Measurements from ENCODE around the gene ARMS2. TPM values are rescaled to one million over a fixed set of nuclear protein-coding genes. Genes with fewer than 3 reads are reported as not detected.

Gene ARMS2
- total RNA-seq, 1 donor from 2014 or later: not detected

DNA sequence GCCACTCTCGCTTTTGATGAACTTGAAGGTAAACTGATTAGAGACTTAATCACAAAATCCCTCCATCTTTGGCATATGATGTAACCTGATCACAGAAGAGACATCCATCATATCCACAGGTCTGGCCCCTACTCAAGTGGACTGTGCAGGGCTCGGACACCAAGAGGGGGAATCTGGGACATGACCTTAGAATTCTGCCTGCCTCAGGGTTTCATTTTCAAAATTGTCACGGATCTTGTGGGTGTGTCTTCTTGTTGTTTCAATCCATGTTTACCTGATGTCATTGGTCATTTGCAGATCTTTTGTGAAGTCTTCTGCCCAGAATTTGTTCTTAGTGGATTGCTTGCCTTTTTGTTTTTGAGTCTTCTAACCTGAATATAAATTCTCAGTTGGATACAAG is 5.9 kb upstream of the ARMS2 start:
- no peak for ATAC-seq (ENCODE audit: poor library complexity)
- no peak for DNase-seq
- intact Hi-C loops (cut with DNase I): no loop called here

DNA sequence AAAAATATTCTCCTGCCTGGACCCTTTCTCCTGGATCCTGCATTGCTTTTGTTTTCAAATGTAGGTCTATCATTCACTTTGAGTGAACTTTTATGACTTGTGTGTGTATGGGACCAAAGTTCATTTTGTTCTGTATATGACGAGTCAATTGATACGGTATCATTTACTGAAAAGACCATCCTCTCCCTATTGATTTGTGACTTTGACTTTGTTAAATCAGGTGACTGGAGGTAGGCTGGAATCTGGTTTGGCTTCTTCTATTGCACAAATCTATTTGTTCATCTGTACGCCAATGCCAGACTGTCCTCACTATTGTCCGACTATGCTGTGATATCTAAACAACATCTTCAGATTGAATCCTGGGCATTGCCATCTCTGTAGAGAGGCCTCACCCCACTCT is 5.3 kb upstream of the ARMS2 start:
- intact Hi-C loops (cut with DNase I): no loop called here
- ATAC-seq (ENCODE audit: poor library complexity) (no peak), DNase-seq (no peak)

DNA sequence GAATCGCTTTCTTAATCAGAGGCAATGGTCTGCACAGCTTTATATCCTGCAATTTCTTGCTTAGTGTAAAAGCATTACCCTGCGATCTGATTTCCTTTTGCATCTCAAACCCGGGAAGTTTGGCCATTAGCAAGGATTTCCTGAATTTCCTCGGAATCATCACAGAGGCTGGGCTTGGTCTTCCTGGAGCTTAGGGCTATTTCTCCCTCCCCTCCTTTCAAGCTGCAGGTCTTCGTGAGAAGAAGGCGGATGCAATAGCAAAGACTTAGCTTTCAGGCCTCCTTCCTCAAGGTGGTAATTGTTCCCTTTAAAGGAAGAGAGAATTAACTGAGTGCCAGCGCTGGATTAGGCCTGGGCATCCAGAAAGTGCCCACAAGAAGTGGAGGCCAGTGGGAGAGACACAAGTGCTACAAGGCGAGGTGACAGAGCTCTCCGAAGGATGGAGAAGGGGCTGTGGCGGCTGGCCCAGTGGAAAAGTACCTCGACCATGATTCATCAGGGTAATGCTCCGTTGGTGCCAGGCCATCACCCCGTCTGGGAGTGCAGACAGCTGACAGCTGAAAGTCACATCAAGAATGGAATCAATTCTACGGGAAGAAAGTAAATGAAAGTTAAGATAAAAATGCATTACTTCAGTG is 4.0 kb upstream of the ARMS2 start:
- intact Hi-C loops (cut with DNase I): no loop called here
- no peak for ATAC-seq (ENCODE audit: poor library complexity)
- DNase-seq: no peak

DNA sequence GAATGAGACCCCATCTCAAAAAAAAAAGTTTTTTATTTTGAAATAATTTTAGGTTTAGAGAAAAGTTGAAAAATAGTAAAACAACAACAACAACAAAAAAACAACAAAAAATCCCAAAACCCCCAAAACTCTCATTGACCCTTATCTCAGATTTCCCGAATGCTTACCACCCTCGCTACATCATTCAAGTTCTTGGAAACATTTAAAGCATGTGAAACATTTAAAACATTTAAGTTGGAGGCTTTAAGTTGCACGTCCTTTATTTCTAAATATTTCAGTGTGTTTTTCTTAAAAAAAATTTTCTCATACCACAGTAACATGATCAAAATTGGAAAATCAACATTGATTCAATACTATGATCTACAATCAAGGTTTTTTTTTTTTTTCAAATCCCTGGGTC is 382 bp upstream of the ARMS2 start:
- intact Hi-C loops (cut with DNase I): no loop called here
- DNase-seq (no peak), ATAC-seq (ENCODE audit: poor library complexity) (no peak)

DNA sequence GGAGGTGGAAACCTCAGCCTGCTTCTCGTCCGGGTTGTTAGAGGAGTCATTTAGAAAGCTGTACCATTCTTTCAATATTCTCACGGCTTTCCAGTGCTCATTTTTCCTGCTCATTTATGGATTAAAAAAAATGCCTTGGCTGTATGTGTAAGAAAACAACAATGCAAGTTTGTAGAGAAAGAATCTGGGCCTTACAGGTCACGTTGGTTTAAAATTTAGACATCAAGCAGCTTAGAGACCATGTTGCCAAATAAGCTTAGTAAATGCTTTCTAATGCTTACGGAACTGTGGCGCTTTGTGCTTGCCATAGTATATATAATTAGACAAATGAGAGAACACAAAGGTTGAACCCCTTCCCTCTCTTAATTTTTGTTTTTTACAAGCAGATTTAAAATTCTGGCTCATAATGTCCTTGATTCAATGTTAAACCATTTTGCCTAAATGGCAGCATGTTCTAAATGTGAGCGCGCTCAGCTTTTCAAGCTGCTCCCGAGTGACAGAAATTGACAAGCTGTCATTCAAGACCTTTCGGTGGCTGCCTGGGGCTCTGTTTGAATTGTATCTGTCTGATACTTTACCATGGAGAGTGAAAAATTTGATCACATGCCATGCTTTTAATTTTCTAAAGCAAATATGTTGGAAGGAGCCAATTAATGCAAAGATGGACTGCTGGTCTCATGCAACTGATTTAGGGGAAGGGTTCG is 1.1 kb downstream of the ARMS2 start:
- intact Hi-C loops (cut with DNase I): no loop called here

DNA sequence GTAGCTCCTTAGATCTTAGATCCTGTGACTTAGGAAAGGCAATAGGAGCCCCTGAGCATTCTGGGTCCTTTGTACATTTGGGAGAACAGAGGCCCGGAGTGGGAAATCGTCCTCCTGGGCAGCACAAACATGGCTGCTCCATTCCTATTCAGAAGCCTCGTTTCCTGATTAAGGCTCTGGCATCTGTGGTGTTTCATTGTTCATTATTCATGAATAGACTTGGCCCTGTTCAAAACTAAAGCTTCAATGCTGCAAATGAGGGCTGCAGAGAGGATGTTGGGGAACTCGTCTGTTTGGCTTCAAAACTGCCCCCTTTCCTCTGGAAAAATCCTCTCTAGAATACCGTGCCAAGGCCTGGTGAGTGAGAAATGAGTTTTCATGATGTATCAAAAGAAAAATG is 3.5 kb downstream of the ARMS2 start:
- ATAC-seq (ENCODE audit: poor library complexity) (no peak), DNase-seq (no peak)
- intact Hi-C loops (cut with DNase I): no loop called here

More for the DNA sequence above, 1.1 kb downstream of the ARMS2 start:
- ATAC-seq (ENCODE audit: poor library complexity) (no peak), DNase-seq (no peak)

DNA sequence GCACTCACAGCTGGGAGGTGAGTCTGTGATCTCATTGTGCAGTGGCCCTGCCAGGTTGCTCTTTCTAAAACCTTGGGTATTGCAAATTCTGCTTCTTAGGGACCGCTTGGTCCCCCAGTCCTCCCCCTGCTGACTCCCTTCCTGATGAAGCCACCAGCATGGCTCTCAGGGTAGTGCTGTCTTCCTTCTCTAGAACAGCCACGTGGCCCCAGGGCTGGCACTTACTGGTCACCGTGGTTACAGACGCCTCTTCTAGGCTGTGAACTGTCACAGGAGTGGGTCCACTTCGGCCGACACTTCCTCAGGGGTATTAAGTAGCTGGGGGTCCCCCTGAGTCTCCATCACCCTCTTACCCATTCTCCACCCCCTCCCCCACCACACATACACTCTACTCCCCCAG is 4.2 kb downstream of the ARMS2 start:
- DNase-seq: no peak
- ATAC-seq (ENCODE audit: poor library complexity): no peak
- intact Hi-C loops (cut with DNase I): no loop called here

DNA sequence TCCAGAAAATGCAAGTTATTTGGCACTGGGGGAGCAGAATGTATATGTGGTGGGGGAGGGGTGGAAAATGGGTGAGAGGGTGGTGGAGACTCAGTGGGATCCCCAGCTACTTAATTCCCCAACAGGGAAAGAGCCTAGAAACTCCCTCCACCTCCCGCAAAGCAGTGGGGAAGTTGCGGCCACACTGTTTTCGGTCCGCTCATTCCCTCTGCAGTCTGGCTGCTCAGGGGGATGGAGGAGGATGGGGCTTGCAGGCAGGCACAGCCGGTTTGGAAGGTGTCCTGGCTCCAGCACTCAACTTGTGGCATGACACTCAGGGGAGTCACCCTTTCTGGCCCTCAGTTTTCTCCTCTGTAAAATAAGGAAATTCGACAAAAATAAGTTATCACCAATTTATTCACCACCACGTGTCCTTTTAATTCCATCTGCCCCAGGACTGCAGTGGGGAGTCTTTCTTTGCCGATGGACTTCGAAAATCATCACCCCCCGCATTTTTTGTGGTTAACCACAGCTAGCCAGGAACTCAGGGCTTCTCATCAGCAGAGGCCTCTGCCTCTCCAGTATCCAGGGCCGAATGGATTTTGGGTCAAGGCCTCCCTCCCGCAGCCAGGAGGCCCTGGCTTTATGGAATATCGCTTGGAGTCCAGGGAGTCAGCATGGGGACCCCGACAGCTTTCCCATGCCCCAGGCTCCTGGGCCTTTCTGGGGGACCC is 5.3 kb downstream of the ARMS2 start:
- intact Hi-C loops (cut with DNase I): no loop called here
- ATAC-seq (ENCODE audit: poor library complexity) (no peak), DNase-seq (no peak)

DNA sequence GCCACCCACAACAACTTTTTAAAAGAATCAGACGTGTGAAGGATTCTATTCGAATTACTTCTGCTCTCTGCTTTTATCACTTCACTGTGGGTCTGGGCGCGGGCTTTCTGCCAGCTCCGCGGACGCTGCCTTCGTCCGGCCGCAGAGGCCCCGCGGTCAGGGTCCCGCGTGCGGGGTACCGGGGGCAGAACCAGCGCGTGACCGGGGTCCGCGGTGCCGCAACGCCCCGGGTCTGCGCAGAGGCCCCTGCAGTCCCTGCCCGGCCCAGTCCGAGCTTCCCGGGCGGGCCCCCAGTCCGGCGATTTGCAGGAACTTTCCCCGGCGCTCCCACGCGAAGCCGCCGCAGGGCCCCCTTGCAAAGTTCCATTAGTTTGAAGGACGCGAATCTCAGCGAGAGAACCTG is 6.4 kb downstream of the ARMS2 start:
- intact Hi-C loops (cut with DNase I): no loop called here
- DNase-seq: peak; percentile 55
- no peak for ATAC-seq (ENCODE audit: poor library complexity)

DNA sequence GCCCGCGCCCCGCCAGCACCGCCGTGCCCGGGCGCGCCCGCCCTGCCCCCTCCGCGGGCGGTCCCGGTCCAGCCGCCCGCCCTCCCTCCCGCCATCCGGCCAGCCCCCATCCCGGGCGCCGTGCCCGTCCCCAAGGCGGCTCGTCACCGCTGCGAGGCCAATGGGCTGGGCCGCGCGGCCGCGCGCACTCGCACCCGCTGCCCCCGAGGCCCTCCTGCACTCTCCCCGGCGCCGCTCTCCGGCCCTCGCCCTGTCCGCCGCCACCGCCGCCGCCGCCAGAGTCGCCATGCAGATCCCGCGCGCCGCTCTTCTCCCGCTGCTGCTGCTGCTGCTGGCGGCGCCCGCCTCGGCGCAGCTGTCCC is 6.9 kb downstream of the ARMS2 start, which contains the start of gene HTRA1:
Gene HTRA1 (plus strand): TSS at position 187 of the 362 bp plus-strand sequence. CDS start 100 bp downstream, at position 287.
- peak; percentile 82 for ATAC-seq (ENCODE audit: poor library complexity)
- peak; percentile 91 for DNase-seq
- intact Hi-C loops (cut with DNase I): no loop called here

DNA sequence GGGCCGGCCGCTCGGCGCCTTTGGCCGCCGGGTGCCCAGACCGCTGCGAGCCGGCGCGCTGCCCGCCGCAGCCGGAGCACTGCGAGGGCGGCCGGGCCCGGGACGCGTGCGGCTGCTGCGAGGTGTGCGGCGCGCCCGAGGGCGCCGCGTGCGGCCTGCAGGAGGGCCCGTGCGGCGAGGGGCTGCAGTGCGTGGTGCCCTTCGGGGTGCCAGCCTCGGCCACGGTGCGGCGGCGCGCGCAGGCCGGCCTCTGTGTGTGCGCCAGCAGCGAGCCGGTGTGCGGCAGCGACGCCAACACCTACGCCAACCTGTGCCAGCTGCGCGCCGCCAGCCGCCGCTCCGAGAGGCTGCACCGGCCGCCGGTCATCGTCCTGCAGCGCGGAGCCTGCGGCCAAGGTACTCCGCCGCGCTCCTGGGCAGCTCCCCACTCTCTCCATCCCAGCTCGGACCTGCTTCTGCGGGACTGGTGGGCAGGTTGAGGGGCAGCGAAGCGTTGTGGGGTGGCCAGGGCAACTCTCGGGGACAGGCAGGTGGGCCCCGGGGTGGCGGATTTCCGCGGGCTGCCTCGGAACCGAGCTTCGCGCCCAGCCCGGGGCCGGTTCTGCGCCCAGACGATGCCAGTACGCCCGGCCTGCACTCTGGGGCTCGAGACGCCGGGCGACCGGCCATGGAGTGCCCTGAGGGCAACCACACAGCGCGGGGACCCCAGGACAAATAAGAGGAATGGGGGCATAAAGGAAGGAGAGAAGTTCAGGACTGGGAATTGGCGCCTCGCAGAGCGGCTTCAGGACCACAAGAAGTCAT is 7.5 kb downstream of the ARMS2 start:
- ATAC-seq (ENCODE audit: poor library complexity) (peak; percentile 58), DNase-seq (peak; percentile 51)
- intact Hi-C loops (cut with DNase I): no loop called here

DNA sequence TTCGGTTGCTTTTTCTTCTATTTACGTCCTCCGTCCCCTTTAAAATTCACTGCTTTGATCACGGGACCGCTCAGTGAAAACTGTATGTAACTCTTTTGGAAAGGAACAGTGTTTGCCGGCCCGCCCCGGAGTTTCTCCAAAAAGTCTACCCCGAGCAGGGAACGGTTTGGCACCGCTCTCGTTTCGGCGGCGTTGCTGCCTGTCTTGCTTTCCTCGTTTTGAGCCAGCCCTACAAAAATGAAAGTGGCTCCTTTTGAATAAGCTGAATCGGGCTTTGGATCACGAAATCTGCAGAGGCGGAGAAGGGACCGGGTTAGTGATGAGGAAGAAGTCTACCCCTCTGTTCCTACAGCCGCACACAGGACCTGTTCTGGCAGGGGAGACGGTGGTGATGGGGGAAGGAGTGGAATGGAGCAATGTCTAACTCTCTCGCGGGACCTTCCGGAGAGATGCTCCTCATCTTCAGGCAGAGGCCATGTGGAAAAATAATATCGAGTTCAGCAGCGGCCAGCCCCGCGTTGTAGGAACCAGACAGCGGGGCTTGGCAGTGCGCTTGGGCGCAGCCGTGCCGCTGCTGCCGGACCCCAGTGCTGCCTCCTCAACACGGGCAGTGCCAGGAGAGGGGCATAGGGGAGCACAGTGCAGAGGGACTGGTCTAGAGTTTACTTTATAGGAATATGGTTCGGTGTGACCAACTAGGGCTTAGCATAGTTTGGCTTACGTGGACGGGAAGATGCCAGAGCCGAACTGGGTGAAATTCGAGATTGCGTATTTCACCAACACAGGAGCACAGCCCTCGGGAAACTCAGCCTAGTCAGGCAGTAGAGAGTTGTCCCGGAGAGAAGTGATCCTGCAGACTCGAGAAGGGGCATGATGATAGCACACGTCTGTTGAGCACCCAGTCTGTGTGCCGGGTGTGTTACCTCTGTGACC is 8.3 kb downstream of the ARMS2 start:
- intact Hi-C loops (cut with DNase I): no loop called here
- DNase-seq: peak; percentile 84
- peak; percentile 58 for ATAC-seq (ENCODE audit: poor library complexity)

DNA sequence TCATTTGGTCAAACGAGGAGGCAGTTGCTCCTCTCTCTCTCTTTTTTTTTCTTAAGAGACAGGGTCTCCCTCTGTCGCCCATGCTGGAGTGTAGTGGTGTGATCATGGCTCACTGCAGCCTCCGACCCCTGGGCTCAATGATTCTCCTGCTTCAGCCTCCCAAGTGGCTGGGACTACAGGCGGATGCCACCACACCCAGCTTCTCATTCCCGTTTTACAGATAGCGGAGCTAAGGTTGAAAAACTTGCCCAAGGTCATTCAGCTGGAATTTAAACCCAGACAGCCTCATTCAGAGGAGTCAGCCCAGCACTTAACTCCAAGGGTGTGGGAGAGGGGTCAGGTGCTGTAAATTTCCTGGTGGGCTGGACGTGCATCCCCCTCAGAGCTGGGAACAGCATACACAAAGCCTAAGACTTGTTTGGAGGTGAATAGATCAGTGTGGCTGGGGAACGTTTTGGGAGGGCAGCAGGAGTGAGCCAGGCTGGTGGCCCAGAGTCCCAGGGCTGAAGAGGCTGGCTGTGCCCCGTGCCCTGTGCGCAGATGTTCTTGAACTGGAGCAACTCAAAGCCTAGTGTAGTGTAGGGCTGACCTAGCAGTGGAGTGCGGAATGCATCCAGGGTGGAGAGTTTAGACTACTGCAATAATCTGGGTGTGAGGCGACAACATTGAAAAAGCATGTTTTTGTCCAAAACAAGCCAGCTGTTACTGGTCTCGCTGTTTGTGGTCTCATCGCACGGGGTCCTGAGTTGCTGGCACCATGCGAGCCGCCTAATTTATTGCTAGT is 9.2 kb downstream of the ARMS2 start:
- intact Hi-C loops (cut with DNase I): no loop called here
- ATAC-seq (ENCODE audit: poor library complexity): no peak
- no peak for DNase-seq

DNA sequence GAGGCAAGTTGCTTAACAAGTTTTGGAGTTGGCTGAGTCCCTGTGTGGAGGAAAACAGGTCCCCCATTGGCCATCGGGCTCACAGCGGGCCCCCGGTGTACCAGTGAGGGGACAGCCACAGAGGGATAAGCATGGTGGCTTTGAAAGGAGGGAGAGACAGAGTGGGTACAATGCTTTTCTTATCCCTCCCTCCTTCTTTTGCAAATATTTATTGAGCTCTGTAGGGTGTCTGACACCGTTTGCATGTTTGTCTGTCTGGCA is 9.7 kb downstream of the ARMS2 start:
- intact Hi-C loops (cut with DNase I): no loop called here
- DNase-seq (no peak), ATAC-seq (ENCODE audit: poor library complexity) (no peak)

DNA sequence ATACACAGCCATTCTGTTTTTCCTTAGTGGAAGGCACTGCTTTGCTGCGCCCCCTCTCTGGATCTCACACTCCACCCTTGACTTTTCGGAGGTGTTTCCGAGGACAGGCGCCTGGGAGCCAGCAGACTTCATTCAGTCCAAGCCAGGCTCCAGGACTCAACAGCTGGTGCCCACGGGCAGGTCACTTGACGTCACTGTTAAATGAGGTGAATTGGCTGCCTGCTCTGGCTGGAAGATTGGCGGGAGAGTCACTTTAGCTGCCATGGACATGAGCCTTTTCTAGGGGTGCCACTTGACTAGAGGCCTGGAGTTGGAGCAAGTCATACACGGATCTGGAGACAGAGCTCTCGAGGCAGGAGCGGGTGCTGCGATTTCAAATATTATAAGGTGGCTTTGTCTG is 10.1 kb downstream of the ARMS2 start:
- intact Hi-C loops (cut with DNase I): no loop called here
- DNase-seq: no peak
- ATAC-seq (ENCODE audit: poor library complexity): no peak

DNA sequence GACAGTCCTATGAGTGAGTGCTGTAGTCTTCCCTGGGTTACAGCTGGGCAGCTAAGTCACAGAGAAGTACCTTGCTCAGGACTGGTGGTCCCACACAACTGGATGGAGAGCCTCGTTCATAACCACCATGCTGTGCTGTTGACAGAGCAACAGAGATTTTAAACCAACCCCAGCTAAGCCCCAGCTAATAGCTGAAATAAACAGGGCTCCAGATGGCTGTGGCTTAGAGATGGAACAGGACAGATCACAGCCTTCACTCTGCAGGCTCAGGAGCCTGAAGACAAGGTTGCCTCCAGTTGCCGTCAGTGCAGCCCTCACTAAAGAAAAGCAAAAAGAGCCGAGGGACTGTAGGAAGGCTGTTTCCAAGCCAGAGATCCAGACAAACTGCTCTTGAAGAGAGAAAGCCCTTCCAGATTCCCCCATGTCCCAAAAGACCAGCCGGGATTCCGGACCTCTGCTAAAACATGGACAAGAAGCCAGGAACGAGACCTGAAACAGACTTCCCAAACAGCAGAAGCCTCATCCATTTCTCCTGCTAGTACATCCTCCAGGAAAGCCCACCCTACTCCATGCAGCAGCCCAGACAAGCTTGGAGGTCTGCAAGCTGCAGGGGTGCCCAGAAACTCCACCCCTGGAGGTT is 11.1 kb downstream of the ARMS2 start:
- intact Hi-C loops (cut with DNase I): no loop called here
- DNase-seq: no peak
- ATAC-seq (ENCODE audit: poor library complexity): no peak

DNA sequence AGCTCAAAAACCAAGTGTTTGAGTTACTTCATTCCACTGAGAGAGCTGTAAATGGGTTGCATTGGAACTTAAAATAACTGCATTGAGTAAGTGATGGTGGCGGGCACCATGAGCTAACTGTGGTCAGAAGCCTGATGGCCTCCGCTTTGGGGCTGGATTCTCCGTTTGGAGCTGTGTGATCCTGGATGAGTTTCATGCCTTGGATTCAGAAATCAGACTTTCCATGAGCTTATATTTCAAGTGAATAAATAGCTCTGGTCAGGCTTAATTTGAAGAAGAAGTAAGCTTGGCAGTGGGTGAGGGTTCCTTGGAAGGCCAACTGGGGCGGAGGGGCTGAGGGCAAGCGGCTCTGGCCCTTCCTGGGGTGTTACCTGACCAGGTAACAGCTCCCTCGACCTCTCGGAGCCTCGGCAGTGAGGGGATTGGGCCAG is 12.5 kb downstream of the ARMS2 start:
- ATAC-seq (ENCODE audit: poor library complexity): no peak
- intact Hi-C loops (cut with DNase I): no loop called here
- DNase-seq: no peak
